ENCODE measurements around the gene RNLS. TPM values are rescaled to one million over a fixed set of nuclear protein-coding genes. Genes with fewer than 3 reads are reported as not detected.

The RNLS gene
- total RNA-seq, 2 experiments from 2014 or later, result 0.95 to 2.7 TPM

- Histone ChIP-seq H3K36me3 (ENCODE audit: insufficient read depth, low read length) (no peaks in the 10 kb centered on the region), H3K4me1 (ENCODE audit: insufficient read depth, low read length) (peaks cover 3% of the 10 kb centered on the region), H3K27me3 (ENCODE audit: control insufficient read depth in 1 of 2, insufficient read depth in 2 of 2, low read length in 2 of 2) (no peaks in the 10 kb centered on the region), H3K9me3 (ENCODE audit: control insufficient read depth in 1 of 2, insufficient read depth in 1 of 2, low read length in 2 of 2) (no peaks in the 10 kb centered on the region), H3K27ac (ENCODE audit: low read depth in 1 of 2, low read length in 2 of 2) (no peak overlapping the region), H3K4me3 (ENCODE audit: low read length) (no peak overlapping the region)
- no peak for ATAC-seq (ENCODE audit: poor library complexity)
- POLR2A ChIA-PET, result no interaction called here
- DNase-seq, result no peak
- Mint-ChIP-seq H3K4me1 (ENCODE audit: low read depth) (peaks cover 18% of the 10 kb centered on the region), H3K4me3 (no peak overlapping the region), H3K27ac (no peak overlapping the region), H3K36me3 (ENCODE audit: low read depth) (no peaks in the 10 kb centered on the region), H3K27me3 (no peaks in the 10 kb centered on the region), H3K9me3 (no peaks in the 10 kb centered on the region)
- CTCF ChIA-PET, result no interaction called here
- TF ChIP-seq, protein P1, sequence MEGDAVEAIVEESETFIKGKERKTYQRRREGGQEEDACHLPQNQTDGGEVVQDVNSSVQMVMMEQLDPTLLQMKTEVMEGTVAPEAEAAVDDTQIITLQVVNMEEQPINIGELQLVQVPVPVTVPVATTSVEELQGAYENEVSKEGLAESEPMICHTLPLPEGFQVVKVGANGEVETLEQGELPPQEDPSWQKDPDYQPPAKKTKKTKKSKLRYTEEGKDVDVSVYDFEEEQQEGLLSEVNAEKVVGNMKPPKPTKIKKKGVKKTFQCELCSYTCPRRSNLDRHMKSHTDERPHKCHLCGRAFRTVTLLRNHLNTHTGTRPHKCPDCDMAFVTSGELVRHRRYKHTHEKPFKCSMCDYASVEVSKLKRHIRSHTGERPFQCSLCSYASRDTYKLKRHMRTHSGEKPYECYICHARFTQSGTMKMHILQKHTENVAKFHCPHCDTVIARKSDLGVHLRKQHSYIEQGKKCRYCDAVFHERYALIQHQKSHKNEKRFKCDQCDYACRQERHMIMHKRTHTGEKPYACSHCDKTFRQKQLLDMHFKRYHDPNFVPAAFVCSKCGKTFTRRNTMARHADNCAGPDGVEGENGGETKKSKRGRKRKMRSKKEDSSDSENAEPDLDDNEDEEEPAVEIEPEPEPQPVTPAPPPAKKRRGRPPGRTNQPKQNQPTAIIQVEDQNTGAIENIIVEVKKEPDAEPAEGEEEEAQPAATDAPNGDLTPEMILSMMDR (IDR thresholded peaks at IDR 0.05), result no peak
- intact Hi-C loops (cut with DNase I, micrococcal nuclease), result no loop called here
Observed at GRCh38 chr10:88246675-88247074, 336.4 kb downstream of the RNLS start.

GRCh38 chr10:88245974-88246511 is 337.1 kb downstream of the RNLS start:
- TF ChIP-seq, protein P1 (IDR thresholded peaks at IDR 0.05), result no peak
- H3K36me3 Mint-ChIP-seq (ENCODE audit: low read depth), result no peaks in the 10 kb centered on the region
- H3K4me1 Mint-ChIP-seq (ENCODE audit: low read depth), result peaks cover 18% of the 10 kb centered on the region
- ChIA-PET CTCF (no interaction called here), POLR2A (no interaction called here)
- H3K36me3 ChIP-seq (ENCODE audit: insufficient read depth, low read length), result no peaks in the 10 kb centered on the region
- H3K27me3 ChIP-seq (ENCODE audit: control insufficient read depth in 1 of 2, insufficient read depth in 2 of 2, low read length in 2 of 2), result no peaks in the 10 kb centered on the region
- no peak for ATAC-seq (ENCODE audit: poor library complexity)
- intact Hi-C loops (cut with DNase I, micrococcal nuclease), result no loop called here
- DNase-seq, result no peak
- no peak overlapping the region for H3K4me3 Mint-ChIP-seq
- no peaks in the 10 kb centered on the region for H3K9me3 Mint-ChIP-seq
- H3K4me3 ChIP-seq (ENCODE audit: low read length), result no peak overlapping the region
- peaks cover 3% of the 10 kb centered on the region for H3K4me1 ChIP-seq (ENCODE audit: insufficient read depth, low read length)
- no peaks in the 10 kb centered on the region for H3K9me3 ChIP-seq (ENCODE audit: control insufficient read depth in 1 of 2, insufficient read depth in 1 of 2, low read length in 2 of 2)
- no peaks in the 10 kb centered on the region for H3K27me3 Mint-ChIP-seq
- H3K27ac ChIP-seq (ENCODE audit: low read depth in 1 of 2, low read length in 2 of 2), result no peak overlapping the region
- no peak overlapping the region for H3K27ac Mint-ChIP-seq

GRCh38 chr10:88244781-88245625 is 338.1 kb downstream of the RNLS start:
- Histone ChIP-seq H3K4me3 (ENCODE audit: low read length) (no peak overlapping the region), H3K9me3 (ENCODE audit: control insufficient read depth in 1 of 2, insufficient read depth in 1 of 2, low read length in 2 of 2) (no peaks in the 10 kb centered on the region), H3K36me3 (ENCODE audit: insufficient read depth, low read length) (no peaks in the 10 kb centered on the region), H3K27ac (ENCODE audit: low read depth in 1 of 2, low read length in 2 of 2) (no peak overlapping the region), H3K4me1 (ENCODE audit: insufficient read depth, low read length) (peaks cover 3% of the 10 kb centered on the region), H3K27me3 (ENCODE audit: control insufficient read depth in 1 of 2, insufficient read depth in 2 of 2, low read length in 2 of 2) (no peaks in the 10 kb centered on the region)
- Mint-ChIP-seq H3K4me1 (ENCODE audit: low read depth) (peaks cover 18% of the 10 kb centered on the region), H3K36me3 (ENCODE audit: low read depth) (no peaks in the 10 kb centered on the region), H3K27ac (no peak overlapping the region), H3K27me3 (no peaks in the 10 kb centered on the region), H3K4me3 (no peak overlapping the region), H3K9me3 (no peaks in the 10 kb centered on the region)
- TF ChIP-seq, protein P1 (IDR thresholded peaks at IDR 0.05), result no peak
- intact Hi-C loops (cut with DNase I, micrococcal nuclease), result no loop called here
- CTCF ChIA-PET, result no interaction called here
- ATAC-seq (ENCODE audit: poor library complexity), result no peak
- DNase-seq, result no peak
- POLR2A ChIA-PET, result interaction anchor here (0.9 kb wide), 1 partner anchor 13 kb away, joined by 3 read pairs; no protein-coding TSS in a partner anchor

Measured in CD4-positive, alpha-beta T cell (primary cell).